HG03196 (cell line): ENCODE measurements around the gene TMEM163.
A peak's percentile ranks its signal among the peaks of the same experiment; 100 is the strongest.
"Not testable (repeated sequence)": the region's sequence is repeated elsewhere in the genome, so short reads cannot be mapped to it uniquely, and the experiment has no call there.

Source experiments
- ATAC-seq: cut with Tn5 transposase; IDR thresholded peaks from one replicate; pipeline ENCODE4 v1.9.1; 2021; ENCODE audit not compliant: unreplicated experiment

TMEM163 gene

DNA sequence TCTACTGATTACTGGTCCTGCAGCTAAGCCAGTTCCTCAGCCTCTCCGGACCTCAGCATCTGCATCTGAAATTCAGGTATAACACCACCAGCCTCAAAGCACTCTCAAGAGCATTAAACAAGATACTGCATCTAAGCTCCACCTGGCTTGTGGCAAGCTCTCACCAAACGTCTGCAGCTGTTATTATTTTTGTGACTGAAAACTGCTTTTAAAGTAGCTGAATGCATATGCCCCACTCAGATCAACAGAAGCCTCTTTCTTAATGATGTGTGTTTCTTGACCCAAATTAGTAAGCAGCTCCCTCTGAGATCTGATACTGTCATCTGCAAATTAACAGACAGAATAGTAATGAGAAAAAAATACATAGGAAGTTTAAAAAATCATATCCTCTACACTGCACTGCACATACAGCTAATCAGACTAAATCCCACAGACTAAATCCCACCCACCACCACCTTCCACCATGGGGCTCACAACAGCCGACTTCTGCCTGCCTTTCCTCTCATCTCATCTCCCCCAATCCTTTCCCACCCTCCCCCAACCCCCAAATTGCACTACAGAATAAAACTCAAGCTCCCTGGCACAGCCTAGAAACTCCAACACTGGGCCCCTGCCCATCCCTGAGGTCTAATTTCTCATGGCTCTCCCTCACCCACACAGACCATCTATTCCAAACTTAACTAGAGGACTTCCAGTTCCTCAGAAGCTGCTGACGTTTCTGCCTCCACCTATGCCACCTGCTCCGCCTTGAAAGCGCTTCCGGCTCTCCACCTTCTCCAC lies 52.9 kb downstream of the TMEM163 start:
- ATAC-seq = no peak

DNA sequence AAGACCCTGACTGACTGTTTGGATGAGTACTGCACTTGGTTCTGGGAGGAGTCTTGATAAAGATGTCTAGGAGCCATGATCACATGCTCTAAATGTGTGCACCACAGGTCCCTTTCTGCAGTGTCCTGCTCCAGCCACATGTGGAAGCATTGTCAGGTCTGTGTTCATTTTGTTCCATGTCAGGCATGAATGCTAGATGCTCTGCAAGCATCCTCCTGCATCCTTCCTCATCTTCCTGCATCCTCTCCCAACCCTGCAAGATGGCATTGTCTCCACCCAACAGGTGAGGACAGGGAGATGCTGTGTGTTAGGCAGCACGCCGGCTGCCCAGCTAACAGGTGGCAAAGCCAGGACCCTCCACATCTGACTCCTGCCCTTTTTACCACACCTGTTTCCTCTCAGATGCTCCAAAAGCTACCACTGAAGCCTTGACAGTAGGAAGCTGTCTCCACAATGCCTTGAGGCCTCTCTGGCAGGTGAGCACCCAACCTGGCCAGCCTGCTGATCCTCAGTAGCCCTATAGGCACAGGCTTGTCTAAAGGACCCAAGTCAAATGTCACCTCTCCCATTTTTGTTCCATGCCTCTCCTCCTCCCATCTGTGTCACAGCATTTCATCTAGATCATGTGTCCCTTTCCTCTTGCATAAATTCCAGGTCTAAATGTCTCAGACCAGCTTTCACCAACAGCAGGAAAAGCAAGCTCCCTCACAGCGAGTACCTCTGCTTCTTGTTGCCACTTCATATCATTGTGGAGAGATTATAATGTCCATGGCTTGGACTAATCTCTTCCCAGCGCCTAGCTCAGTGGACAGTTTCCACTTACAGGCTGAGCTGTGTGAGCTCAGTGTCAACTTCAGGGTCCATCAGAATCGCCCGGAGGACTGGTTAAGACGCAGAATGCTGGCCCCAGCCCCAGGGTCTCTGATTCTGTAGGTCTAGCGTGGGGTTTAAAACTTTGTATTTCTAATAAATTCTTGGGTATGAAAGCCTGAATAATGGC lies 55.0 kb downstream of the TMEM163 start:
- no peak for ATAC-seq

DNA sequence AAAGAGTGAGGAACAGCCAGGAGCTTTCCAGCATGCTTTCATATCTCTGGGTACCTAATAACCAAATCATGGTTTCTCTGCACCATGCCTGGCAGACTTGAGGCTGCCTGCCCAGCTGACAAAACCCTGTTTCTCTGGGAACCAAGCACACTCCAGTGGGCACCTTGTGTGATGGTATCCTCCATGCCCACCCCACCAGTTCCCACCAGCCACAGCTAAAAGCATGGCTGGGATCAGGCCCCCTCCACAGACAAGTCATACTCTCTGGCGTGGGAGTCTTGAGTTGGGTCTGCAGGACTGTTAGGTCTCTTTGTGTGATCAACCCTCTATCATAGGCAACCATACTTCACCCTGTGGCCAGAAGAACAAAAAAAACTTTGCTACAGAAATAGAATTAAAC lies 56.0 kb downstream of the TMEM163 start:
- ATAC-seq = no peak

DNA sequence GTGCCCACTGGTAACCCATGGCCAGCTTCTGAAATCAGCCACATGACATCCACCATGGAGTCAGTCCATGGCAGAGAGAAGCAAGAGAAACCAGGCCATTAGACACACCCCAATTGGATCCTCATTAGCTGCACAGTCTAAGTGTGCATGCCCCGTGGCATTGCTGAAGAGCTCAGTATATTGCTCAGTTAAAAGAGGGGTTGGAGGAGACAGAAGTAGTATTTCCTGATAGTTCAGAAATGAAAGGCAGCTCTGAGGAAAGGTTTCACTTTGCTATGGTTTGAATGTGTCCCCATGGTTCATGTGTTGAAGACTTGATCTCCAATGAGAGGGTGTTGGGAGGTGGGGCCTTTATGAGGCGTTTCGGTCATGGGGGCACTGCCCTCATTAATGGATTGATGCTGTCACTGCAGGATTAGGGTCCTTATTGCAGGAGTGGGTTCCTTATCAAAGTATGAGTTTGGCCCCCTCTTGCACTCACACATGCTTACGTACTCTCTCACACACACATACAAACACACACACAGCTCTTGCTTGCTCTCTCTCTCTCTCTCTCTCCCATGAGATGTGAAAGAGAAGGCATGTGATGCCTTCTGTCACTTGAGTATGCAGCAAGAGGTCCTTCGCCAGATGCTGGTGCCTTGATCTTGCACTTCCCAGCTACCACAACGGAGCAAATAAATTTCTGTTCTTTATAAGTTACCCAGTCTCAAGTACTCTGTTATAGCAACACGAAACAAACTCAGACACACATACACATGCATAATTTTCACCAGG lies 58.0 kb downstream of the TMEM163 start:
- no peak for ATAC-seq

DNA sequence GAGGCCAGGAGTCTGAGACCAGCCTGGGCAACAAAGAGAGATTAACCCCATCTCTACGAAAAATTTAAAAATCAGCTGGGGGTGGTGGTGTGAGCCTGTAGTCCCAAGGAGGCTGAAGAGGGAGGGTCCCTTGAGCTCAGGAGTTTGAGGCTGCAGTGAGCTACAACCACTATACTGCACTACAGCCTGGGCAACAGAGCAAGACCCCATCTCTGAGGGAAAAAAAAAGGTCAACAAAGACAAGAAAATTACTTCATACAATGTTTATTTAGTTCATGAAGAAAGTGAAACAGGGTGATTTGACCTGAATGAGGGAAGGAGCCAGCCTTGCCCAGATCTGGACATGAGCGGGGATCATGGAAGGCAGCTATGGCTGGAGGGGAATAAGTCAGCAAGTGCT lies 59.1 kb downstream of the TMEM163 start:
- no peak for ATAC-seq

DNA sequence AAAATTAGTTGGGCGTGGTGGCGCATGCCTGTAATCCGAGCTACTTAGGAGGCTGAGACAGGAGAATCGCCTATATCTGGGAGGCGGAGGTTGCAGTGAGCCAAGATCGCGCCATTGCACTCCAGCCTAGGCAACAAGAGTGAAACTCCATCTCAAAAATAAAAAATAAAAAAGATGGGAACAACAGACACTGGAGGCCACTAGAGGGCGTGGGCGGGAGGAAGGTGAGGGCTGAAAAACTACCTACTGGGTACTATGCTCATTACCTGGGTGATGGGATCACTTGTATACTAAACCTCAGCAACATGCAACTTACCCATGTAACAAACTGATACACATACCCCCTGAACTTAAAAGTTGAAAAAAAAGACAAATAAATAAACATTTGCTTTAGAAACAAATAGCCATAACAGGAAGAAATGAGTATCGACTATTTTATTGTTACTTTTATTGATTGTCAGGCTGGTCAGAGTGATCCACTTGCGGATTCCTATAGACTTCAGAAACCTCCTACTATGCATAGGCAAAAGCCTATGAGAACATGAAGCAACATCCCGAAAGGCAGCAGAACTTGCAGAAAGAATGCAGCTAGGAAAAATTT lies 61.0 kb downstream of the TMEM163 start:
- ATAC-seq = no peak

DNA sequence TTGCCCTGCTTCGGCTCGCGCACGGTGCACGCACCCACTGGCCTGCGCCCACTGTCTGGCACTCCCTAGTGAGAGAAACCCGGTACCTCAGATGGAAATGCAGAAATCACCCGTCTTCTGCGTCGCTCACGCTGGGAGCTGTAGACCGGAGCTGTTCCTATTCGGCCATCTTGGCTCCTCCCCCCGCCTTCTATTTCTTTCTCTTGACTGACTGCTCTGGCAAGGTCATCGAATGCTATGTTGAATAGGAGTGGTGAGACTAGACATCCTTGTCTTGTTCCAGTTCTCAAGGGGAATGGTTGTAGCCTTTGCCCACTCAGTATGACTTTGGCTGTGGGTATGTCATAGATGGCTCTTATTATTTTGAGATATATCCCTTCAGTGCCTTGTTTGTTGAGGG lies 62.4 kb downstream of the TMEM163 start:
- ATAC-seq = not testable (repeated sequence)

DNA sequence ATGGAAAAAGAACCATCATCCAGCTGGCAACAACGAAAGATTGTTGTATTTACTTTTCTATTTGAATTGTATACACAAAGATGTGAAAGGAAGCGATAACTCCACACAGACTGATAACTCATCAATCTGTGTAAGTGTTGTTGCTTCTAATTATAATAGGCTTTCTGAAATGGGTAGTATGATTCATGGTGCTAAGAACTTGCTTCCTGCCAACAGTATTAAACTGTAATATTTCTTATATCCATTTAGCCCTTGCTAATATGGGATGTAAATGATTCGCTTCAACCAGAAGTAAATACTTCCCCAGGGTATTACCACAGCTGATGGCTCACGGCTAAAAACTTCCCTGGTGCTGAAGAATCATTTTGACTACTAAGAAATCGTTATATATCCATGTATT lies 70.2 kb downstream of the TMEM163 start:
- no peak for ATAC-seq

DNA sequence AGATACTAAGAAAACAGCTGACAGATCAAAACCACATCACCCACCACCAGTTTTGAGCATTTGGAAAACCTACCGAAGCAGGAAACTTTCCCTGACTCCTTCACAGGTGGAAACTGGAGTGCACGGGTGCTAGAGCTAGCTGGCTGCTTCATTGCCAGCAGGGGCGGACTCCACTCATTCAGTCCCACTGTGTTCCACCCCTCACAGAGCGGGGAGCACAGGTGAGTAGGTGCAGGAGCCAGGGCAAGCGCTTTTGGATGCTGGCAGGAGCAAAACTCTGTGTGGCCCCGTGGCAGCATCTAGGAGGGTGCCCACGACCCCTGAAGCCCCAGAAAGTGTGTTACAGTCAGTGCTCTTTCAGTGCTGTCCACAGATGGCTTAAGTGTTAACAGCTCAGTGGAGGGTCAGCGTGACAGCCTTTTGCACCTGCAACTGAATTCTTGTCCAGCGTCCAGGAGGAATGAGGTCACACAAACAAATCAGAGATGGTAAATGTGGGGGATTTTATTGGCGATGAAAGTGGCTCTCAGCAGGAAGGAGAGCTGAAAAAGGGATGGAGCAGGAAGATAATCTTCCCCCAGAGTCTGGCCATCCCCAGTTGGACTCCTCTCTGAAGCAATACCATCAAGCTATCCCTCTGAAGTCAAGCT lies 71.1 kb downstream of the TMEM163 start:
- no peak for ATAC-seq

DNA sequence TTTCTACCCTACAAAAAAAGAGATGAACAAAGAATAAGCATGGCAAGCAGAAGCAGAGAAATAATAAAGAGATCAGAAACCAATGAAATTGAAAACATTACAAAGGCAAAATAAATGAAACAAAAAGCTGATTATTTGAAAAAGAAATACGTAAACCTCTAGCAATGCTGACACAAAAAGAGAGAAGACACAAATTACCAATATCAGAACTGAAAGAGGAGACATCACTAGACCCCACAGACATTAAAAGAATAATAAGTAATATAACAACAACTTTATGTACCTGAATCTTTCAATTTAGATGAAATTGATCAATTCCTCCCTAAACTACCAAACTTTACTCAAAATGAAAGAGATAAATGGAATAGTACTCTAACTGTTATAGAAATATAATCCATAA lies 75.9 kb downstream of the TMEM163 start:
- no peak for ATAC-seq

DNA sequence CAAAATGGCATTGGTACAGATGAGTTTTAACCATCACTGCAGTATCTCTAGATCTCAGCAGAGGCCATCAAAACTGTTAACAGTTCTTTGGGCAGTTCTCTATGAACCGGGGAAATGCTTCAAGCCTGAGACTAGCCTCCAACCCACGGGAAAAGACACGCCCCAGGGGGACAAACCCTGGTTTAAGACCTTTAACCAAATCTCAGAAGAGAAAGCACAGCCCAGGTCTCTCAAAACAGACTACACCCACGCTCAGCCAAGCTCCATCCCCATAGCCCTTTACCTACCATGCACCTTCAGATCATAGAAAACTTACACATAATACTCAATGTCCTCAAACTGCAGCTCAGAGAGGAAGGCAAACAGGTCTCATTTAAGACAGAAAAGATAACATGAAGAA lies 78.3 kb downstream of the TMEM163 start:
- ATAC-seq = no peak

DNA sequence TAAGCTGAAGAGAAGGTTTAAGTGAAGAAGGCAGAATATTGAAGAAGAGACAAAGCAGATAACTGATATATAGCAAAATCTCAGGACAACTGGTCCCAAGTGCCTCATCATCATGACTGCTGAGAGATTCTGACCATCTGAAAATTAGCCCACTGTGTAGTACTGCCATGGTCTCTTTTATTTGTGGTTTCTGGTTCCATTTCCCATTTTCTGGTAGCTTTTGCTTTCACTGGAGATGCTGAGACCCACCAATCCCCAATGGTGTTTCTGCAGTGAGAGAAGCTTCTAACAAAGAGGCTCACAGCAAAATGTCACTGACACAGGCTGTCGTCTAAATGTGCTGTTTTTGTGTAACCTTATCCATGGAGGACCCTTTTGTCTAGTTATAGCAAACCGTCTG lies 79.5 kb downstream of the TMEM163 start:
- ATAC-seq = no peak

DNA sequence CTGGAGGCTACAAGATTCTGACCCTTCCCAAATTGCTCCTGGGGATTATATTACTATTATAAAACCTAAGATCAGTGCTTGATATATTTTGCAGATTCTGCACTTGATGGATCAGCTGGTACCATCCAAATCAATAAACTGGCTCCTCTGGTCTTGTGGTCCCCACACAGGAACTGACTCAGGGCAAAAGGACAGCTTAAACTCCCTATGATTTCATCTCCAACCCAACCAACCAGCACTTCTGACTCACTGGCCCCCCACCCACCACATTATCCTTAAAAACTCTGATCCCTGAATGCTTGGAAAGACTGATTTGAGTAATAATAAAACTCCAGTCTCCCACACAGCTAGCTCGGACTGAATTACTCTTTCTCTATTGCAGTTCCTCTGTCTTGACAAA lies 82.1 kb downstream of the TMEM163 start:
- ATAC-seq = no peak

DNA sequence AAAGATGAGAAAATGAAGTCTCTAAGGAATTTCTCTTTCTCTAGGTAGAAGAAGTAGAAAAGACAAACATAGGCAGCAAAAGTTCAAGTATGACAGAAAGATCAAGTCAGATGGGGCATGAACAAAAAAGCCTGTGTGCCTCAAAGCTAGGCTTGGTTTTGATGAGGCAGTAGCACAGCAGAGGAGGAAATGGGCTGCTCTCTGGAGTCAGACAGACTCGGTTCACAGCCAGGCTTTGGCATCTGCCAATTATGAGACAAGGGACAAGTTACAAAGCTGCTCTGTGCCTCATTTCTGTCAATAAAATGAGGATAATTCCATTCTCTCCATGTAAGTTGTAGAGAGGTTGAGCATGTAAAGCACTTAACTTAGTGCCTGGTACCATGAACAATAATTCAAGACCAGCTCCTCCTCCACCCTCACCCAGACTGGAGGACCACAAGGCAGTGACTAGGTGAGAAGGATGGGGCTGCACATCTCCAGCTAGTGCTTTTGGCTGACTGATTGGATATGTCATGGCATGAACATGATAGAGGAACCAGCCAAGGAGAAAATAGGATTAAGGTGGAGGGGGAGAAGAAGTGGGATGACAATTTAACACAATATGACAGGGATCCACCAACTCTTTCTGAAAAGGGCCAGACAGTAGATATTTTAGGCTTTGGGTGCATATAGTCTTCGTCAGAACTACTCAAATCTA lies 84.6 kb downstream of the TMEM163 start:
- no peak for ATAC-seq

DNA sequence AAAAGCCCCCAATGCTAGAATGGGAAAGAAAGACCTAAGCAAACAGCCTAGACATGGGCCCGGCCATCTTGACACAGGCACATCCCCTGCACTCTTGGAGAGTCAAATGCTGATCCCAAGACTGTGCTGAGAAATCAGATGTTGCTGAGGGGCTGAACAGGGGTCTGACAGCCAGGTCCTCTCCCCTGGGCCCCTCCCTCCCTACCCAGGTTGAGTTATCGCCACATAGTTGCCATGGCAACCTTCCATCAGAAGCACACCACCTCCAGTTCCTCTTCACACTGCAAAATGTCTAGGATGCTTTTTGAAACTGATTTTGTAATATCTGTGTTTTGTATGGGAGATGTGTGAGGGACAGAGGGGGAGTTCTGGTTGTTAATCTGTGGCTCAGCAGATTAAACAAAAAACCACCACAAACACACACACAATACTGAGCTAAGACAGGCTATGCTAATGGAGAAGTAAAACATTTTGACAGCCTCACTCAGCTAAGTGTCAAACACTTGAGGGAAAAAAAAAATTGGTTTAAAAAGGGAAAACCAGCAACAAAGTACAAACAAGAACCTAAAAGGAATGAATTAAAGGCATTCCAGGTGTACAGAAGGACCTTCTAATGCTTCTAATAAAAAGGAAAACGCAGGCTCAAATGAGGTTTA lies 88.2 kb downstream of the TMEM163 start:
- ATAC-seq = no peak

DNA sequence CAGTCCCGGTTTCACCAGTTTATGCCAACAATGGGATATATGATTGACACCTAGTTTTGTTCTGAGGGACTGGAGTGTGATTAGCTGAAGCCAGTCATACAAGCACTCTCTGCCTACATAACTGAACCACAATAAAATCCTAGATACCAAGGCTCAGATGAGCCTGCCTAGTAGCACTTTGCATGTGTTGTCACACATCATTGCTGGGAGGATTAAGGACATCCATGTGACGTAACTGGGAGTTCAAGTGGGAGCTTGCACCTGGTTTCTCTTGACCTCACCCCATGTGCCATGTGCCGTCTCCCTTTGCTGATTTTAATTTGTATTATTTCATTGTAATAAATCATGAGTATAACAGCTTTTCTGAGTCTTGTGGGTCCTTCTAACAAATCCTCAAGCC lies 90.3 kb downstream of the TMEM163 start:
- ATAC-seq = no peak

DNA sequence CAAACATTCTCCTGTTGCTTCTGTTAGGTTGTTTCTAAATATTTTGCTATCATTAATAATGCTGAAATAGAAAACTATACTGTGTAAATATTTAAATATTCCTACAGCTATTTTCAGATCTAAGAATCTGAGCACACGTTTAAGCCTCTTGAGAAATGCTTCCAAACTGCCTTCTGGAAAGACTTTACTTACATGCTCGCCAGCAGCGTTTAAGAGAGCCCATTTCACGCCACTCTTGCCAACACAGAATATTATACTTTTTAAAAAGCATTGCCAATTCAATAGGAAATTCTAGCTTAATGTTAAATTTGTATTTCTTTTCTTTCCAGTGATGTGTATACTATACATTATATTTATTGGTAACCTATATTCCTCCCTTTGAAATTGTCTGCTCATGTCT lies 92.0 kb downstream of the TMEM163 start:
- no peak for ATAC-seq

DNA sequence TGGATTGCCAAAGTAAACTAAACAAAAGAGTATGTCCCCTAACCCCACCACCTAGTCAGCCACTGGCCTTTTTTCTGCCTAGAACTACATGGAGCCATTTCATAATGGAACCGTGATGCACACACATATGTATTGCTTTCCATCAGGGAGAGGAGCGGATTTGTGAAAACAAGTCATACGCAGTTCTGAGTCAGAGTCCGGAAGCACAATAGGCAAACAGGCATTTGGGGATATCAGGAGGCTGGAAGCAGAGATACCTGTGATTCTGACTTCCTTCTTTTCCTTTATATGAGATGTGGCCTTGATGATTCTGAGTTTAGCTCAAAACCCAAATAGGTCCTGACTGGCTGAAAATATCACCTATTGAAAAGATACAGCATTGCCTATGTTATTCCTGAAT lies 93.5 kb downstream of the TMEM163 start:
- no peak for ATAC-seq

DNA sequence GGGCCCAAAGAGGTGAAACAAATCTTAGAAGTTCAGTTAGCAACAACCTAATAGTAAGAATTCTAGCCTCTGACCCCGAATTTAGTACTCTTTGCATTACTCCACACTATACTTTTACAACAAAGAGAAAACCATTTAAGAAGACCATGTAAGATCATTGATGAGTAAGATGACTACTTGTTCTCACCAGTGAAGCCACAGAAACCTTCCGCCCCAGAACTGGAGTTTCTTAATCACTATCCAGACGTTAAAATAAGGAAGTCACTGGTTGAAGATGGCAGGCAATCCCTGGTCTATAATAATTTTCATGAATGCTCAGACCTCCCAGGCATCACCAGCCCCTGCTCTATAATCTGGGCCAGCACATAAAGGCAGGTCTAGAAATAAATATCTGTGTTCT lies 95.0 kb downstream of the TMEM163 start:
- peak; percentile 90 for ATAC-seq
